NCI-H1694 treated with DMSO at 0.1 percent for 48 hours (cell line): Measurements from ENCODE around the gene SOHLH1.

Experiments
- DNase-seq: peaks from one replicate; lab custom pipeline; 2025; lab: John Stamatoyannopoulos, UW

SOHLH1 gene

DNA sequence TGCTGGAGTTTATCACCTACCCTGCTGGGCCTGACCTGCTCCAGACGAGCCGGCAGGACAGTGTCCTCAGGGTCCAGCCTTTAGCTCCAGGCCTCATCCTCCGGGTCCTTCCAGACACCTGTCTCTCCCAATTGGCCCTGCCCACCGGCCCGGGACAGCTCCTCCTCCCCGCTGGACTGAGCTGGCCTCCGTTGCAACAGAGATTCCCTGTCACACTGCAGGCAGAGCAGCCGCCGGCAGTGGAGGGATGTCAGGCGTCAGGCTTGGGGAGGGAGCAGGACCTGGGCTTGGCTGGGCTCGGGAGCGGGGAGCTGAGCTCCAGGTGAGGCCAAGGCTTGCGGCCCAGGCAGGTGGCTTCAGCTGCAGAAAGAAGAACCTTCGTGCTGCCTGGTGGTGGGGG, 4.4 kb upstream of the SOHLH1 start:
- DNase-seq = no peak

DNA sequence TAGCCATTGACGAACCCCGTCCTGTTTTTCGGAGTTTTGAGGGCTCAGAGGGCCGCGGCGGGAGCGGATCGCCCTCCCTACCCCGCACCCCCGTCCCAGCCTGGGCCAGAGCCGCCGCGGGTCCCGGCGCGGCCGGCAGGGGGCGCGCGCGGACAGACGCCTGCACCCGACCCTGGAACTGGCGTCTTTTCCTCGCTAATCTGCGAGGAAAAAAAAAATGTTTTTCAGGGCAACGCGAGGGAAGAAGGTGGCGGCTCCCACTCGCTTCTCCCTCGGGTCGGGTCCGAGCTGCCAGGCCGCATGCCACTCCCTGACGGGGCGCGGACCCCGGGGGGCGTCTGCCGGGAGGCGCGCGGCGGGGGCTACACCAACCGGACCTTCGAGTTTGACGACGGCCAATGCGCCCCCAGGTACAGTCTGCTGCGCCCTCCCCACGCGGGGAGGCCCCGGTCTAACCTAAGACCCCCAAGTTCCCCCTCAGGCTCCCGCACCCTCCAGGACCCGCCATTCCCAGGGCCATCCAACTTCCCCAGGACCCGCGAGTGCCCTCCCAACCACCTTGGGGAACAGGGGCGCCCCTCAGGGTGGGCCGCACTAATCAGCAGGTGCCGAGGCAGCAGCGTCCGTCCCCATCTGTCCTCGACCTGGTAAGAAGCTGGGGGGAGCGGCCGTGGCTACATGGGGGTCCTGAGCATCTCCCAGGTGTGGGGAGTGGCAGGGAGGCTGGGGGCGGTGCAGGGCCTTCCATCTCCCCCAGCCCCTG, 2.9 kb upstream of the SOHLH1 start, which contains the start of gene KCNT1:
TSS of gene KCNT1 (plus strand) at position 227 of the 763 bp plus-strand sequence. CDS start at position 301, 74 bp downstream.
- DNase-seq = peak; percentile 35

DNA sequence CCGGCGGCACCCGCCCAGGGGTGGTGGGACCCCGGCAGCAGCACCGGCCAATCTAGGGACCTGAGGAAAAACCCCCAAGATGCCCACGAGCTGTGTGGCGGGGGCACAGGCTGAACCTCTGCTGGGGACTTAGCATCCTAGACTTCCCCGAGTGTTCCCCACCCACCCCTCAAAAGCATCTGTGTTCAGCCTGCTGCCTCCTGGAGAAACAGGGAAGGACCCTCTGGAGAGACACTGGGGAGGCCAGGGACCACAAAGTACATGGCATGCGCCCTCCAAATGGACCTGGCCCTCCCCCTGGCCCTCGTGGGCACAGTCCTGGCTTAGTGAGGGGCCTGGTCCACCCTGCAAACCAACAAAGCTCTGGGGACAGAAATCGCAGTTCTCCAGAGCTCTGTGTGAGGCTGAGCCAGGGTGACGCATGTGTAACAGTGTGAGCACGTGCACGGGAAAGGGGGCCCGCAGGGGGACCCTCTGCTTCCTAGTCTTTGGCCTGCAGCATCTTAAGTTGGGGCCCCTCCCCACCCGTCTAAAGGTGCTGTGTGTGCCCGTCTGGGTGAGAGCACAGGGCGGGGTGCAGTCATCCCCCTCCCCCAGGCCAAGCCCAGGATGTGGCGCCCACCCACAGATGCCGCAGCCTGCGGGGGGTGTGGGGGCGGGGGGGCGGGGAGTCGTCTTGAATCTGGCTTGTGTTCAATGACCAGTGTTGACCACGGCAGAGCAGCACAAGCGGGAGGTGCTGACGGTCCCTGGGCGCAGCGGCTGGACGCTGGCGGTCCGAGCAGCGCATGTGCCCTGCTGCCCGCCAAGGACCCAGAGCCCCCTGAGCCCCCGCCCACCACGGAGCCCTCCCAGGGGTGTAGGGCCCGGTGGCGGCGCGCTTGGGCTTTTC, 2.0 kb upstream of the SOHLH1 start:
- DNase-seq = no peak

DNA sequence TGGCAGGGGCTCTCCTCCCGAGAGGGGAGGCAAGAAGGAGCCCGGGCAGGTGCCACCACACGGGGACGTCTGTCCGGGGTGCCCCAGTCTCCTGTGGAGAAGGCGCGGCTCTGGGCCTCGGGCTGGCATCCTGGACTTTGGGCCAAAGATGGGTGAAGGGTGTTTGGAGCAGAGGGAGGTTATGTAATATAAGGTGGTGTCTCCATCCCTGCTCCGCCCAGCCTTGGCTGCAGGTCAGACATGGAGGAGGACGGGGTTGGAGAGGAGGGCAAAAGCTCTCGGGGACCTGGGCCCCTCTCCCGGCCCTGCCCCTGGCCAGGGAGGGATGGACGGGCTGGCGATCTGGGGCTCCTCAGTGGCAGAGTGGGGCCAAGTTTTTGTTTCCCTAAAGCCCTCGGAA, 1.2 kb upstream of the SOHLH1 start:
- no peak for DNase-seq

DNA sequence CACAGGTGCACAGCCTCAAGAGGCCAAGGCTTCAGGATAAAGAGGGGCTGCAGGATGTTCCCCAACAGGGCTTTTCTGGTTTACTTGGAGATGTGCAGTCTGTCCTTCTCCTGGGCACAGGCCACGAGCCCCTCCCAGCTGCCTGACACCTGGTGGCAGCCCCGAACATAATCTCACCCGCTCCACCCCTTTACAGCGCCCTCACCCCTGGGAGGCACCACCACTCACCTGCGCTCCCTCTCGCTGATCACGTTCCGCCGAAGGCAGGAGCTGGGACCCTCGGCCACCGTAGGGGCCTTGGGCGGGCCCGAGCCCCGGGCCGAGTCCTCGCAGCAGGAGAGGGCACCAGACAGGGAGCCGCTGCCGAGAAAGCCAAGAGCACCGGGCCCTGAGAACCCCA, 514 bp downstream of the SOHLH1 start:
- no peak for DNase-seq

DNA sequence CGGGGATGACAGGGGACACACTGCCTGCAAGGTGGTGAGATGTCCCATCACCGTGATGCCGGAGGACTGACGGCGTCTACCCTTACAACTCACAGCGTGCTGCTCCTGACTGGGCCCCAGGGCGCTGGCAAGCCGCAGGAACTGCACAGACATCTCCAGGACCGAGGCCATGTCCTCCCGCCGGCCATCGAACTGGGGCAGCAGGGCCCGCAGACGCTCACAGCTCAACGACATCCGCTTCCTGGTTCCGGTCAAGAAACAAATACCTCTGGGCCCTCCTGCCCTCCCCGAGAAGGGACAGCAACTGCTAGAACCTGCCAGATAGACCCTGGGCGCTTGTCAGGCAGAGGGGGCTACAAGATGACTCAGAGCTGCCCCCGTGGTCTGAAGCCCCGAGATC, 1.0 kb downstream of the SOHLH1 start:
- no peak for DNase-seq

DNA sequence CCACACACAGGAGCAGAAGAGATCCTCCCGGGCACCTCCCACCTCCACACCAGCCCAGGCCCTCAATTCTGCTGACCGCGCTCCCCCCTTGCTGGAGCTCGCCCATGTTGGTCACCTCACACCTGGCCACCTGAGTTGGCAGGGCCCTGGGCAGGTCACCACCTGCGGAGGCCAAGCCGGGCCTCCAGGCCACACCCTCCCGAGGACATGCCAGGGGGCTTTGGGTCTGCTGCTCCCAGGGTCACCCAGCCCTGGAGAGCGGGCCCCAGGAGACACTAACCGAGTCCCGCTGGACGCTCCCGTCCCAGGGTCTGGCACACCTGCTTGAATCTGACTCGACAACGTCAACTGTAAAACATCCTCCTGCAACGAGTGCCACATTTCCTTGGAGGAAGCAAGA, 2.1 kb downstream of the SOHLH1 start:
- DNase-seq = no peak

DNA sequence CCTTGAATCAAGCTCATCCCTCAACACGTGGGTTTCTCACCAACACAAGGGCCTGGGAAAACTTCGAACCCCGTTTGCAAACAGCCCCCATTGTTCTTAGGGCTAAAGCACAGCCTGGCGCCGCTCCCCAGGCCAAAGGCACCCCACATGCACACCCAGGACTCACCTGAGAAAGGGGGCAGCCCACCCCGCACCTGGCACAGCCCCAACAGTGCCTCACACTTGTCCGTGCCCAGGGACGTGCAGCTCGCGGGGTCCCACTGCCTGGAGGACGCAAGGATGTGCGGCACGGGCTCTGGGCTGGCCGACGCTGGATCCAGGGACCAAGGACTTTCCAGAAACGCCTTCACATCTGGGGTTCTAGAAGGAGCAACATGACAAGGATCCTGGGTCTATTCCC, 2.8 kb downstream of the SOHLH1 start:
- no peak for DNase-seq

DNA sequence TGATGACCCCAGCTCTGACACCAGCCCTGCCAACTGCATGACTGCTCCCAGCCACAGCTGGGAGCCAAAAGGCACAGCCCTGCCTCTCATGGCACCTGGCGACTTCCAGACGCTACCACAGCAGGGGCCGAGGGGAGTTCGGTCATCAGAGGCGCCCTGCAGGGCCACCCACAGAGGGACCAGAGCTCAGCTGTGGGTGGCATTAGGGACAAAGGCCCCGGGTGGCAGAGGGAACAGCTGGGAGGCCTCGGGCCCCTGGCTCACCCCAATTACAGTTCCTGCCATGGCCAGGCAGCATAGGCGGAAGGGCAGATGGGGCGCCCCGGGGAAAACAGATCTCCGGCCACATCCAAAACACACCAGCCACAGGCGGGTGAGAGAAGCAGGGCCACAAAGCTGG, 3.6 kb downstream of the SOHLH1 start:
- DNase-seq = no peak

DNA sequence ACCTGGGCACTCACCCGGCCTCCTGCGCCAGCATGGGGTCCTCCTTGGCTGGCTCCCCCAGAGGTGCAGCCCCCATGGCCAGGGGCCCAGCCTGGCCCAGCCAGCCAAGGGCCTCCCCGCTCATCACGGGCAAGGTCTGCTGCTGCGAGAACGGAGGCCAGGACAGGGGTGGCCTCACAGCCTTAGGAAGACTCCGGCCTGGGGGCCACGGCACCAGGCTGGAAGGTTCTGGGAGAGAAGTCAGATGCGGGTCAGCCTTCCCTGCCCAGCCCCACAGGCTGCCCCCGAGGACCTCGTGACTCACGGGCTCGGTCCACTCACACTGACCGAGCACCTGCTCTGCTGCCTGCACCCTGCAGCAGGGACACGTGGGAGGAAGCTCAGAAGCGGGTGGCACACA, 4.2 kb downstream of the SOHLH1 start:
- DNase-seq = no peak

DNA sequence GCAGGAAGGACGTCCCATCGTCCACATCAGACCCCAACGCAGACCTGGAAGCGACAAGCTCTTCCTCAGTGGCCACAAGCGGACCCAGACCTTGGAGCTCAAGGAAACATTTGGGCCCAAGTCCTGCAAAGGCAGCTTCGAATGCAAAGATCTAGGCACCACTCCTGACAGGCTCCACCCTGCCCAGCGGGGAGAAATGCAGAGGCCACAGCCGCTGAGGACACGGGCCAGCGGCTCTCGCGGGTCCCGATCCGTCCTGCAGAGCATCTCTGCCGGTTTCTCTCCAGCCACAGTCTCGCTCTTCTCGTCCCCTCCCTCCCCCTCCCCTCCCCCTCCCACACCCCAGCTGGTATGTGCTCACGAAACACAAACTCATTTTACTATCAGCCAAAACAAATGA, 4.9 kb downstream of the SOHLH1 start:
- DNase-seq = no peak

DNA sequence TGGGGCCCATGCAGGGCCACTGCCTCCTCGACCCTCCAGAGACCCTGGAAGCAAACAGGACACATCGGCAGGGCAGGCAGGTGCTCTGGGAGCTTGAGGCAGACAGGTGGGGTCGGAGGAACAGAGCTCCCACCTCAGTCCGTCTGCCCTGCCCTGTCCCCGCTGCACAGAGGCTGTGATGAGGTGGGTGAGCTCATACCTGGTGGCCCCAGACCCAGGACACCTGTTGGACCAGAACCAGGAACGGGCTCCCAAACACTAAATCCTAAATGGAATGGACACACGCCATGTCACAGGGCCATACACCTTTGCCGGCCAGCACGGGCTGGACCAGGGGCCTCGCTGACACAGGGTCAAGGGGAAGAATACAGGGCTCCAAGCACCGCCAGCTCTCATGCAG, 5.5 kb downstream of the SOHLH1 start:
- no peak for DNase-seq

DNA sequence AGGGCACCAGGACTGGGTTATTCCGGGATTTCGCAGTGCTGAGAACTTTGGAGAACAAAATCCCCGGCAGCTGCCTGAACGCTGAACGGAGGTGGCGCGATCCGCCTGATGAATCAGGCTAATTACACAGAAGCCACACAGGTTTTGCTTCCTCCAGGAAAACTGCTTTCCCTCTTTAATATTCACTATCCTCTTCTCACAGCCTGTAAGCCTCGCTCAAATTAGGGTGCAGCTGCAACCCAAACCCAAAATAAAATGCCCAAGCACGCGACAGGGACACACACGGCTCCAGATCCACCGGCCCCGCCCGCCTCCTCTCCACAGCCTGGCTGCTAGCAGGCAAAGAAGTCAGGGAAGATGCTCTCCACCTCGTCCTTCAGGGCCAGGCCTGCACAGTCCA, 6.0 kb downstream of the SOHLH1 start:
- no peak for DNase-seq

DNA sequence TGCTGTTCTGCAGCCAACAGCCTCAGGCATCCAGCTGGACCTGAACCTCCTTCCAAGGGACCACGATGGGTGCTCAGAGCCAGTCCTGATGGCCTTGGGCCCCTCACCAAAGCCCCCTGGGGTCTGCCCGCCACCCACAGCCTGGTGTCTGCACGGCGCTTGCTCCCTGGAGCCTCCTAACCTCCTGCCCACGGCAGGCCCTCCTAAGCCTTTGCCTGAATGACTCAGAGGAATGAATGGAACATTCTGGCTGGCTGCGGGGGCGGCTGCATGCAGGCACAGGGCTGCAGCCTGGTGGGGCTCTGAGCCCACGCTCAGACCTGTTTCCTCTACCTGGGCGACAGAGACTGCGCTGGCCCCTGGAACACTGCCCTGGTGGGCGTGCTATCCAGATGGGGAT, 6.9 kb downstream of the SOHLH1 start:
- no peak for DNase-seq

DNA sequence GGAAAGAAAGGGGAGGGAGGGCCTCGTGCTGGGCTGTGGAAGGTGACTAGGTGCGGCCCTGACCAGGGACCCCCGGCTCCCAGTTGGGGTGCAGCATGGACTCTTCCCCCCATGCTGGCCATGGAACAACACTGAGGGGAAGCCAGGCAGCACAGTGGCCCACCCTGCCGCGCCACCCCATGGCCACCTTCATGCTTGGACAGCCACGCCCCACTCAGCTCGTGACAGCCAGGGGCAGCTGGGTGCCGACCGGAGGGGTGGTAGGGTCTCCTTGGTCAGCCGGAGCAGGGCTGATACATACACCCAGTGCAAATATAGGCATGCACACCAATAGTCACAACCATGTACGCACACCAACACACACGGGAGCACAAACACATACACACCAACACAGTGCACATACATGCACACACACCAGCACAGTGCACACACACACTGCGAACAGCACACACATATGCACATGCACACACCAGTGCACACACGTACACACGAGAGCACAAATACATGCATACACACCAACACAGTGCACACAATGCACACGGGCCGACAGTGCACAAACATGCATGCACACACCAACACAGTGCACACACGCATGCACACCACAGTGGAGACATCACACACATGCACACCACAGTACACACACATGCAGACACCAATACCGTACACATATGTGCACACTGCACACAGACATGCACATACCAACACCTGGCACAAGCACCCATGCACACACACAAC, 8.3 kb downstream of the SOHLH1 start:
- DNase-seq = no peak

DNA sequence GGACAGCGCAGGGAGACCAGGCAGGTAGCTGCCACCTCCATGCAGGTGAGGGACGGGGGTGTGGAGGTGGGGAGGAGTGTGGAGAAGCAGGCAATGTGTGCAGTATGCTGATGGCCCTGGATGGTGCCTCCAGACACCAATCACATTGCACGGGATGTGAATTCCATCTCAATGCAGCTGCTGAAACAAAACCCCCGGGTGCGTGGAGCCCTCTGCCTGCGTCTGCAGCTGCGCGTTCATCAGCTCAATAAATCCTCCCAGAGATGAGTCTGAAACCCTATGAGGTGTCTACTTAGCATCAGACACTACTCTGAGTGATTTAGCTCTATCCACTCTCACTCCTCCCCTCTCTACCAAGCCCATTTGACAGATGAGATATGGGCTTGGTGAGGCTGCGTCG, 10.3 kb downstream of the SOHLH1 start:
- no peak for DNase-seq

DNA sequence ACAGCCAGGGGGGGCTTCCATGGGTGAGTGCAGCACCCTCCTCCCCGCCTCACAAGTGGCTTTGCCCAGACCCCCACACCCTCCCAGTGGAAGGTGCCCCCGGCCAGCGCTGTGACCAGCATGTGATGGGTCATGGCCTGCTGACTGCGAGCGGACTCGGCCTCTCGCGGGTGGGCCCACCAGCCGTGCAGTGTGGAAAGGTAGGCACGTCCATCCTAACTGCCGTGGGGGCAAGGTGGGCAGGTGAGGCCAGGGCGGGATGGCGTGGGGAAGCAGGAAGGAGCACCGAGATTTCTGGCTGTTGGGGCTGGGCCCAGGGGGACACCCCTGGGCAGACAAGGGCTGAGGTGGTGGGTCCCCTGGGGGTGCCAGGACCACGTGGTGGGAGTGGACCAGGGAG, 12.1 kb downstream of the SOHLH1 start:
- DNase-seq = no peak

DNA sequence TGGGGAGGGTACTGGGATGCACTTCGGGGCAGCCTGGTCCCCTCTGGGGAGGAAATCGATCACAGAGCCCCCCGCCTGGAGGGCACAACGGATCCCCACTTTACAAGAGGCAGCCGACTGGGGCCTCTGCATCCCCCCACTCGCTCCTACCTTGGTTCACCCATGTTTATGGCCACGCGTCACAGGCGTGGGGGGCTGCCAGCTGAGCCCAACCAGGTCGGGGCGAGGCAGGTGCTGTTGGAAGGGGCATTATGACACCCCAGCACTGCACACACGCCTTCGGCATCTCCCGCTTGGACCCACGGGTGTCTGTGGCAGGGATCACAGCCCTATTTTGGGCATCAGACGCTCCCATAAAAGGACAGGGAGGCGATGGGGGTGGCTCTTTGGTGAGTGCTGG, 14.6 kb downstream of the SOHLH1 start:
- DNase-seq = no peak

DNA sequence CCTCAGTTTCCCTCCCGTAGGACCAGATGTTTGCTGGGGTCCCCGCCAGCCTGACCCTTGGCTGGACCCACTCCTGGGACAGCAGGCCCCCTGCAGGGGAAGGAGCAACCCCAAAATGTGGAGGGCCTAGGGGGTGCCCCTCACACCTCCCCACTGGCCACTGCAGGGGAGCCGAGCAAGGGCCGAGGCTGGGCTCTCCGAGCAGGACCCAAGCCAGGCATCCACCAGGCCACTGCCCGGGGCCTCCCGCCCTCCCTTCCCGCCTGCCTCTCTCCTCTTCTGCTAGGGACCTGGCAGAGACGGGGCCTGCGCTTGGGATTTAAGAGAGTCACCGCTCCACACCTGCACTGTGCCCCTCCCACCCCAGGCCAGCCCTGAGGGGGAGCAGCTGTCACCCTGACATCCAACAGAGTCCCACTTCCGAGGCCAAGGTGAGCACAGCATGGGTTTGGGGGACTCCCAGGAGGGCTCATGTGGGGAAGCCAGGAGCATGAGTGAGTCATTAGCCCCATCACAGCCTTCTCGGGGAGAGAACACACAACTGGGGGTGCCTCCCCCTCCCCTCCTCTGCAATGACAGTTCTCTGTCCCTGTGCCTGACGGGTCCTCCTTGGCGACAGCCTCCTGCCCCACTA, 15.8 kb downstream of the SOHLH1 start:
- no peak for DNase-seq

DNA sequence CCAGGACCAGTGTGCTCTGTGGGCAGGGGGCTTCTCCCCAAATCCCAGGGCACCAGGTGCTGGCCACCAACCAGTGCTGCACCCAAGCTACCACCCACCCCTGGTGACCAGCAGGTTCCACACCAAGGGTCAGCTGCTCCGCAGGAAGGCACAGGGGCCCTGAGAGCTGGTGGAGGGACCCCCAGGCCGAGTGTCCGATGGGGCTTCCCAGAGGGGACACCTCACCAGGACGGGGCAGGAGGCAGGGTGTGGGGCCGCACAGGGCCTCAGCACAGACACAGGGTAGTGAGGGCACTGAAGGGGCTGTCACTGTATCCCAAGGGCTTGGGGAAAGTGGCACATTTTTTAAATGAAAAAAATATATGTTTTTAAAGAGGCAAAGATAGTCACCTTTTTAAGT, 18.1 kb downstream of the SOHLH1 start:
- no peak for DNase-seq

DNA sequence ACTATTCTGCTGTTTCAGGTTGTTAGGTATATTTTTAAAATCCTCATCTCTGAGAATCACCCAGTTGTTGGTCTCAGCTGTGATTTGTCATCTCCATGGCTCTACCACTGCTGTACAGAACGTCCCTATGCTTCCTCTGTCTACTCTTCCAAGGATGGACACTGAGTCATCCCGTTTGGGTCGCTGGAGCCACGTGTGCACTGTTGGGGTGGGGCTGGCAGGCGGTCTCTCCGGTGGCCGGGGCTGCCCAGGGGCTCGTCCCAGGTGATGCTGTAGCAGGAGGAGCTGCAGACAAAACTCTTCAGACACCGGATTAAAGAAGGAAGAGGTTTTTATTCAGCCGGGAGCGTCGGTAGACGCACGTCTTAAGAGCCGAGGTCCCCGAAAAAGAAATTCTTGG, 19.2 kb downstream of the SOHLH1 start:
- DNase-seq = no peak
